ENCODE measurements around the gene CHMP4B.

CHMP4B gene

GRCh38 chr20:33820362-33820761 lies 9.2 kb downstream of the CHMP4B start:
- DNase-seq (ENCODE audit: low spot score): no peak

DNA sequence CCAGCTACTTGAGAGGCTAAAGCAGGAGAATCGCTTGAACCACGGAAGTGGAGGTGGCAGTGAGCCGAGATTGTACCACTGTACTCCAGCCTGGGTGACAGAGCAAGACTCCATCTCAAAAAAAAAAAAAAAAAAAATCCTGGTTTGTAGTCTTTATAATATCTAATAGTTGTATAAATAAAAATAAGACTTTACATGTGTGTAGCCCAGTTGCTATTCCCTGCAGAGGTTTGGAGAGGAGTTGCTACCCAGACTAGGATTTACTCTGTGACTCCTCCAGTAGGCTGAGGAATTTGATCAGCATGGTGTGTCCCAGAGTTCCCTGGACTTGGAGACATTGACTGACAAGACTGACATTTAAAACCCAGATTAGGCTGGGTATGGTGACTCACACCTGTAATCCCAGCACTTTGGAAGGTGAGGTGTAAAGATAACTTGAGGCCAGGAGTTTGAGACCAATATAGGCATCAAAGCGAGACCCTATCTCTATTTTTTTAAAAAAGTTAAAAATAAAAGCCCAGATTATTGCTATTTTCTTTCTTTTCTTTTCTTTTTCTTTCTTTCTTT lies 10.2 kb downstream of the CHMP4B start:
- no peak for DNase-seq (ENCODE audit: low spot score)

- no peak for DNase-seq (ENCODE audit: low spot score)
Observed at GRCh38 chr20:33822423-33822822, 11.3 kb downstream of the CHMP4B start.

- no peak for DNase-seq (ENCODE audit: low spot score)
Observed at GRCh38 chr20:33822991-33823390, 11.8 kb downstream of the CHMP4B start.

DNA sequence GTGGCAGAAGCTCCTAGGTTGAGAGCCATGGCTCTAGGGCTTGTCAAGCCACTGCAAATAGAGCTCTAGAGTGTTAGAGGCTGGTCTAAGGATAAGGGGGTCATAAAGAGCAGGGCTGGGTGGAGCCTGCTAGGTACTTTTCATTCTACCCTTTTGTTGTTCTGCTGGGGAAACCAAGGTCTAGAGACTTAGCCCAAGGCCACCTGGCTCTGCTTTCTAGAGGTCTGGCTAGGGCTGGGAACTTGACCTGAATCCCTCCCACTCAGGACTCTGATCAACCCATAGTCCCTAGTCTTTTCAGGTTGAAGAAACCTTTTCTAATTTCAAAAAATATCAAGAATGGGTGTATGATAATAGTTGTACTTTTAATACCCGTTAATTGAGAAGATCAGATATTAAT lies 13.7 kb downstream of the CHMP4B start:
- no peak for DNase-seq (ENCODE audit: low spot score)

GRCh38 chr20:33825340-33826269 lies 14.5 kb downstream of the CHMP4B start:
- DNase-seq (ENCODE audit: low spot score): no peak

DNA sequence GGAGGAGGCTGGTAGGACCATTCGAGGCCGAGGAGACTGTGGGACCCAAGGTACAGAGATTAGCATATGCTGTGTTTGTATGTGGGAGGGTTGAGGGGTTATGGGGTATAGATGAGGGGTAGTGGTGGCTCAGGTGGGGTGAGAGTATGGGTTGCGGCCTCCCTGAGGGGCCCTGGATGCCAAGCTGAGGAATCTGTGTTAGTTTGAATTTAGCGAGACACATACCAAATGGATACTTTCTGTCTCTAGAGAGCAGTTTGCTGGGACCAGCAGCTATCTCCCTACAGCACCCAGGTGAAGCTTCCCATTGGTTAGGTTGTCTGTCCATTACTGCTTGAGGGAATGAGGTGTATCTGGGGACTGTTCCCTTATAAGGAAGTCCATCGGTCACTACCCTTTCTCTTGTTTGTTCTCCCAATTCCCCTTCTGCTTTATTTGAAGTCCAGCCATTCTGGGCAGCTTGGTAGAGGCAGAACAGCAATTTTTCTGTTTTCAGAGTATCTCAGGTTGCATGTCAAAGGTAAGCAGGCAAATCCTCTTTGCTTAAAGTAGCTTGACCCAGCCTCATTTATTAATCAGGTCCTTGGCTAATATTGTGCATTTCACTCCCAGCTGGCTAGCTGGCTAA lies 15.2 kb downstream of the CHMP4B start:
- DNase-seq (ENCODE audit: low spot score): no peak

GRCh38 chr20:33827109-33827508 lies 16.0 kb downstream of the CHMP4B start:
- DNase-seq (ENCODE audit: low spot score): no peak

DNA sequence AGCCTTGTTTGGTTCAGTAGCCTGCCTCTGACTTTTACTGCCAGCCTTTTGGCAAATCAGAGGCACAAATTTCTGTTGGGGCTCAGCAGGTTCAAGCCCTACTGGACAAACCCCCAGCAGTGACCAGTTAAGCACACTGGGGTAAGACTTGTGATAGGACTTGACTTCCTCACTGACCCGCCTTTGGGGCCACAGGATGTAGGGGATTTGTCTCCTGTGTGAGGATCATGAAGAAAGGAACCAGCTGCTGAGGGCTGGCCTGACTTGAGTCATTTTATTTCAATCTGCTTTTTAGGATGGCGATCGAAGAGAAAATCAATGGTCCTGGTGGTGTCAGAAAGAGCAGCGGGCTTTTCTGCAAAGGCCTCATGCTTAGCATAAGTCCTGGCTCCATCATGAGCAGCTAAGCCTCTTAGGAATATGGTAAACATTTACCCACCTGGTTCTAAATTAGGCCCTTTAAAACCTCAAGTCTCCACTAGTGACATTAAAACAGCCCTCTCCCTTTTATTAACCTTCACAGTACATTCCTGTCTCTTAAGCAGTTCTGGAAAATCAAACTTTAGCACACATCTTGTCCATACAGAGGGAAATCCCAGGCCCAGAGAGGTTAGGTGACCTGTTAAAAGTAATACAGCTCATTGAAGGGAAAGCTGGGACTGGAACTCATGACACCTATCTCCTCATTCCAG lies 16.6 kb downstream of the CHMP4B start:
- no peak for DNase-seq (ENCODE audit: low spot score)

GRCh38 chr20:33828326-33828844 lies 17.2 kb downstream of the CHMP4B start:
- no peak for DNase-seq (ENCODE audit: low spot score)

GRCh38 chr20:33828967-33829560 lies 17.9 kb downstream of the CHMP4B start:
- DNase-seq (ENCODE audit: low spot score): no peak

DNA sequence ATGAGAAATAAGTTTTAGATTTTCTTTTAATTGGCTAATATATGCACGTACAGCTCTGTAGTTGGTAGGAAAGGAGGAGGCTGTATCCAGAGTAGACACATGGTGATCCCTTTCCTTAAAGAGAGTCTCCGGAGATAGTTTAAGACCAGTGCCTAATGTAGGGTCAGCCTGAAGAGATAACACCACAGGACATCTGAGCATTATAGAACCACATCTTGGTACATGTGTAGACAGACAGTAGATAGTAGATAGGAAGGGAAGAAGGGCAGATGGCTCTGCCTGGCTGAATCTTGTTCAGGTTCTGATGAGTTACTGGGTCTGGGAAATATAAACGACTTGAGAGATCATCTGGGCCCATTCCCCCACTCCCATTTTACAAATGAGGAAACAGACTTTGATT lies 18.5 kb downstream of the CHMP4B start:
- DNase-seq (ENCODE audit: low spot score): no peak

- DNase-seq (ENCODE audit: low spot score): no peak
Observed at GRCh38 chr20:33830371-33830770, 19.2 kb downstream of the CHMP4B start.

- no peak for DNase-seq (ENCODE audit: low spot score)
Observed at GRCh38 chr20:33832103-33832804, 21.1 kb downstream of the CHMP4B start.

- DNase-seq (ENCODE audit: low spot score): no peak
Observed at GRCh38 chr20:33833333-33833732, 22.2 kb downstream of the CHMP4B start.

- DNase-seq (ENCODE audit: low spot score): no peak
Observed at GRCh38 chr20:33835615-33836172, 24.5 kb downstream of the CHMP4B start.

DNA sequence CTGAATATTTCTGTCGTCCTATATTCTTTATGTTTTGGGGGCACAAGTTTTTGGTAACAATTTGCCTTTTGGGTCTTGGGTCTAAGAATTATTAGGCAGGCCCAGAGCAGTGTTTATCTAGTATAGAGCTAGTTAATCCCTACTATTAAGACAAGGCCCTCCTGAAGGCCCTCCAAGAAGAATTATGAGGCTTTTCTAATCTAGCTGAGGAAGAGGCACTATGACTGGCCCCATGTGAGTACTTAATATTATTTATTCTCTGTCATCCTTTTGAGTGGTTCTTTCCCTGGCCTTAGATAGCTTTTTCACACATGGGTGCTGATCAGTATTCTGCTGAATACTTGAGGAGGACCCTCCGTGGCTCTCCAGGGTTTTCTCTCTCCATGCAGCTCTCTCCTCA lies 25.1 kb downstream of the CHMP4B start:
- DNase-seq (ENCODE audit: low spot score): no peak

DNA sequence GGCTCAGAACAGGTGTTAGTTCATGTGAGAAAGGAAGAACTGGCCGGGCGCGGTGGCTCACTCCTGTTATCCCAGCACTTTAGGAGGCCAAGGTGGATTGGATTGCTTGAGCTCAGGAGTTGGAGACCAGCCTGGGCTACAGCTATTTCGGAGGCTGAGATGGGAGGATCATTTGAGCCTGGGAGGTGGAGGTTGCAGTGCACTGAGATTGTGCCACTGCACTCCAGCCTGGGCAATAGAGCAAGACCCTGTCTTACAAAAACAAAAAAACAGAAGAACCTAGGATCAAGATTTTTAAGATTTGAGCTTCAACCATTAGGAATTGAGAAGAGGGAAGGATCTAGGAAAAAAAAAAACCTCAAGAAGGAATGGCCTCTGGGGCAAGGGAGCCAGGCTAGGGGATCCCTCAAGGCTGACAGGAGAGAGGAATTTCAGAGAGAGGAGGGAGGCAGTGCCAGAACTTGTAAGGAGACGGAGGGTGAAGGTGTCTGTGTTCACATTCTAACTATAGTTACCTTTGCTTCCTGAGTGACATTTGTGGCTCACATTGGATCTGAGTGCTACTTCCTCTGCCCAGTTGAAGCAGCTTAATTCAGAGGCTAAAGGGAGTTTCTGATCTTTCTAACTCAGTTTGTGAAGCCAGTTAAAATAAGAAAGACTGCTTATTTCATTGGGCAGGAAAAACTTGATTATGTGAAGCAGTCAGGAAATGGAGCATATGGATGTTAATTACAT lies 26.1 kb downstream of the CHMP4B start:
- DNase-seq (ENCODE audit: low spot score): no peak

GRCh38 chr20:33838035-33838864 lies 27.1 kb downstream of the CHMP4B start:
- no peak for DNase-seq (ENCODE audit: low spot score)
